Neural cell (in vitro differentiated cells): ENCODE data around the gene RNF182.

Experiments
- CTCF ChIP-seq: fragments of 450-650 bp; IDR thresholded peaks from 2 replicates; pipeline ENCODE4 v1.5.1; 2014; ENCODE audit warnings: antibody characterized with exemption, mild to moderate bottlenecking, moderate library complexity; ENCODE audit not compliant: poor library complexity, severe bottlenecking
- MXI1 ChIP-seq: fragments of 450-650 bp; conservative IDR thresholded peaks from 2 replicates; pipeline ENCODE4 v1.6.1; 2014; ENCODE audit warnings: antibody characterized with exemption, mild to moderate bottlenecking; ENCODE audit not compliant: poor library complexity, severe bottlenecking
- SMC3 ChIP-seq: fragments of 450-650 bp; conservative IDR thresholded peaks from 2 replicates; pipeline ENCODE4 v1.6.1; 2014; ENCODE audit warnings: antibody characterized with exemption, mild to moderate bottlenecking, moderate library complexity; ENCODE audit not compliant: poor library complexity

GRCh38 chr6:13998356-13998755 is 73.6 kb downstream of the RNF182 start:
- TF ChIP-seq CTCF = no peak
- no peak for TF ChIP-seq MXI1
- no peak for TF ChIP-seq SMC3
